HUES64 (cell line): ENCODE results near the gene ANG.
"Not testable (repeated sequence)": the region's sequence is repeated elsewhere in the genome, so short reads cannot be mapped to it uniquely, and the experiment has no call there.

ENCODE experiments used
- H3K27ac ChIP-seq: 2 replicates; pipeline ENCODE4 v1.7.0; 2013; ENCODE audit warnings: low read depth, low read length, inconsistent platforms
- H3K27me3 ChIP-seq: 2 replicates; pipeline ENCODE4 v1.6.1; 2013; ENCODE audit warnings: mild to moderate bottlenecking, low read length; ENCODE audit not compliant: insufficient read depth
- H3K36me3 ChIP-seq: 2 replicates; pipeline ENCODE4 v1.6.1; 2013; ENCODE audit warnings: mild to moderate bottlenecking, low read length; ENCODE audit not compliant: insufficient read depth
- H3K4me1 ChIP-seq: 2 replicates; pipeline ENCODE4 v1.6.1; 2013; ENCODE audit warnings: mild to moderate bottlenecking, low read length, moderate library complexity; ENCODE audit not compliant: insufficient read depth
- H3K4me3 ChIP-seq: 2 replicates; pipeline ENCODE4 v1.5.1; 2013; ENCODE audit warnings: mild to moderate bottlenecking, low read length, moderate library complexity
- H3K9ac ChIP-seq: 2 replicates; pipeline ENCODE4 v1.6.1; 2013; ENCODE audit warnings: mild to moderate bottlenecking, low read depth, low read length
- H3K9me3 ChIP-seq: 2 replicates; pipeline ENCODE4 v1.6.1; 2013; ENCODE audit warnings: low read depth, low read length; ENCODE audit not compliant: insufficient read depth
- WGBS: fragments of 150-250, 120-280 bp; methylation state at CpG from one replicate; pipeline ENCODE4 v1.1.7; 2013; ENCODE audit warnings: missing lambda C conversion rate; 5-methylcytosine and 5-hydroxymethylcytosine counted together

The ANG gene

GRCh38 chr14:20726531-20726930 lies 38.0 kb downstream of the ANG start:
- Histone ChIP-seq H3K9ac (no peak overlapping the region), H3K4me1 (no peaks in the 10 kb centered on the region), H3K27me3 (no peaks in the 10 kb centered on the region), H3K36me3 (no peaks in the 10 kb centered on the region), H3K27ac (no peak overlapping the region), H3K9me3 (no peaks in the 10 kb centered on the region), H3K4me3 (no peak overlapping the region)
- WGBS = 85% methylated on average over 1 of the region's 1 CpG

DNA sequence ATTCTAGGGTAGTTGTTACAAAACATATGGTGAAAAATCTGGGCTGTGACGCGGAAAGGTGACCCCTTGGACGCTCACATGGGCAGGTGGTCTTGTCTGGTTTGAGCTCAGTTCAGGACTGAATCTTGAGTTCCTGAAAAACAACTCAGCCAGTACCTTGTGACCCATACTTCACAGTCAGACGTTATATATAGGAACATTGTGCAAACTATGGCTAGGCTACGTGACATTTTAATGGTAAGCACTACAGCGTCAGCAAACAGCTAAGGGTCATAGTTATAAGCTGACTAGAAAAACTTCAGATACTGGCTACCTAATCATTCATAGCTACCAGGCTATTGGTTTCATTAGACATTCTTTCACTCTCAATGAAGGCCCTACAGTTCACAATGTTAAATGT lies 42.3 kb downstream of the ANG start:
- Histone ChIP-seq H3K27ac (no peak overlapping the region), H3K36me3 (no peaks in the 10 kb centered on the region), H3K9ac (no peak overlapping the region), H3K27me3 (no peaks in the 10 kb centered on the region), H3K9me3 (no peaks in the 10 kb centered on the region), H3K4me3 (no peak overlapping the region), H3K4me1 (peaks cover 5% of the 10 kb centered on the region; the same call in 1 of the 2 replicates)
- WGBS = 61% methylated on average over 6 of the region's 6 CpGs

- no peaks in the 10 kb centered on the region for H3K9me3 ChIP-seq
- no peaks in the 10 kb centered on the region for H3K27me3 ChIP-seq
- no peaks in the 10 kb centered on the region for H3K36me3 ChIP-seq
- peaks cover 5% of the 10 kb centered on the region; the same call in 1 of the 2 replicates for H3K4me1 ChIP-seq
- no peak overlapping the region for H3K9ac ChIP-seq
- H3K4me3 ChIP-seq = no peak overlapping the region
- 87% methylated on average over 5 of the region's 5 CpGs for WGBS
- no peak overlapping the region for H3K27ac ChIP-seq
These were observed 43.9 kb downstream of the ANG start for GRCh38 chr14:20732477-20732876.

GRCh38 chr14:20732979-20733635 lies 44.5 kb downstream of the ANG start:
- no peak overlapping the region for H3K9ac ChIP-seq
- no peaks in the 10 kb centered on the region for H3K36me3 ChIP-seq
- H3K27me3 ChIP-seq = no peaks in the 10 kb centered on the region
- H3K27ac ChIP-seq = no peak overlapping the region
- 72% methylated on average over 6 of the region's 6 CpGs for WGBS
- peaks cover 5% of the 10 kb centered on the region; the same call in 1 of the 2 replicates for H3K4me1 ChIP-seq
- H3K4me3 ChIP-seq = no peak overlapping the region
- H3K9me3 ChIP-seq = no peaks in the 10 kb centered on the region

- WGBS = 75% methylated on average over 6 of the region's 6 CpGs
- H3K27ac ChIP-seq = no peak overlapping the region
- H3K9me3 ChIP-seq = no peaks in the 10 kb centered on the region
These were observed 45.3 kb downstream of the ANG start for GRCh38 chr14:20733684-20734429.

DNA sequence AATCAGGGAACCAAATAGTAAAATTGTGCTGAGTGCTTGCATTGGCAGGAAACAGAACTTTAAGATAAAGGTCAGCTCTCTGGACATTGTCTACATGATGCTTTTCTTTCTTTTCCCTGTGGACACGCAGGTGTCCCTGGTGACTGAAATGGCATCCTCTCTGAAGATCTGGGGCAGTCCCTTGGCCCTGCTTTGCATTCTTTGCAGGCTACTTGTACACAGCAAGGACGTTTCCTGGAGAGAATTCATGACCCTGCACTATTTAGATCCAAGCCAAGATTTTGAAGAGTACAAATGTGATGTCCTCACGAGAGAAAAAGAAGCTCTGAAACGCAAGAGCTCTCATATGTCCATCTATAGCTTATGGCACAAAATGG lies 45.9 kb downstream of the ANG start:
- no peak overlapping the region for H3K27ac ChIP-seq
- no peaks in the 10 kb centered on the region for H3K9me3 ChIP-seq
- 68% methylated on average over 4 of the region's 4 CpGs for WGBS
- no peaks in the 10 kb centered on the region for H3K36me3 ChIP-seq
- H3K4me3 ChIP-seq = no peak overlapping the region
- no peaks in the 10 kb centered on the region for H3K27me3 ChIP-seq
- peaks cover 5% of the 10 kb centered on the region; the same call in 1 of the 2 replicates for H3K4me1 ChIP-seq
- no peak overlapping the region for H3K9ac ChIP-seq

More at GRCh38 chr14:20733684-20734429, 45.3 kb downstream of the ANG start:
- Histone ChIP-seq H3K4me3 (no peak overlapping the region), H3K4me1 (peaks cover 5% of the 10 kb centered on the region; the same call in 1 of the 2 replicates), H3K9ac (no peak overlapping the region), H3K27me3 (no peaks in the 10 kb centered on the region), H3K36me3 (no peaks in the 10 kb centered on the region)

DNA sequence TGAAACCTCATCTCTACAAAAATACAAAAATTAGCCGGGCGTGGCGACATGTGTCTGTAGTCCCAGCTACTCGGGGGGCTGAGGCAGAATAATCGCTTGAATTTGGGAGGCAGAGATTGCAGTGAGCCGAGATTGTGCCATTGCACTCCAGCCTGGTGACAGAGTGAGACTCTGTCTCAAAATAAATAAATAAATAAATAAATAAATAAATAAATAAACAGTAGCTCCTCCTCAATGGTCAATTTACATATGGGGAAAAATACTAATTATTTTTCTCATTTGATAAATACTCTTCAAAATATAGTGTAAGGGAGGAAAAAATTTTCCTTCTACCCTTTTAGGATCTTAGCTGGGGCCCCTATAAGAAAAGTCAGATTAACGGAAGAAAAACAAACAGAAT lies 49.7 kb downstream of the ANG start:
- H3K36me3 ChIP-seq, H3K4me1 ChIP-seq, H3K9me3 ChIP-seq, H3K27me3 ChIP-seq, H3K9ac ChIP-seq, H3K27ac ChIP-seq, H3K4me3 ChIP-seq: not testable (repeated sequence)
- whole genome bisulfite sequencing = 88% methylated on average over 7 of the region's 7 CpGs

DNA sequence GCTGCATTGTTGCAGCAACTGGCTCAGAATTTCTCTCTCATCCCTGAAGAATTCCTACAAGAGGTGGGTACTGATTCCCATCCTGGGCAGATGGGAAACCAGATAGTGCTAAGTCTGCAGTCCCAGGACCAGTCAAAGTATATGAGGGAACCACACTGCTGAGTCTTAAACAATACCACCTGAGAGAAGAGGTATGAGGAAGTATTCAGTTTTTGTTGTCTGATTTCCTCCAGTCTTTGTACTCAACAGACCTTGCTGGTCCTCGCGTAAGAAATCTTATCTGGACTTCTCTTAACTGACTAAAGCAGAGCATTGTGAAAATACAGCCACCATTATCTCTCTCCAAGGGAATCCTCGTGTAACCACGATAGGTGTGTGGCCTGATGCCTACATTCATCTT lies 53.6 kb downstream of the ANG start:
- no peak overlapping the region for H3K4me3 ChIP-seq
- H3K9ac ChIP-seq = no peak overlapping the region
- no peaks in the 10 kb centered on the region for H3K4me1 ChIP-seq
- no peaks in the 10 kb centered on the region for H3K36me3 ChIP-seq
- no peak overlapping the region for H3K27ac ChIP-seq
- 96% methylated on average over 4 of the region's 4 CpGs for WGBS
- no peaks in the 10 kb centered on the region for H3K9me3 ChIP-seq
- no peaks in the 10 kb centered on the region for H3K27me3 ChIP-seq

GRCh38 chr14:20743556-20743955 lies 55.0 kb downstream of the ANG start:
- Histone ChIP-seq H3K27me3 (no peaks in the 10 kb centered on the region), H3K4me3 (no peak overlapping the region), H3K36me3 (no peaks in the 10 kb centered on the region), H3K4me1 (no peaks in the 10 kb centered on the region), H3K27ac (no peak overlapping the region), H3K9me3 (no peaks in the 10 kb centered on the region), H3K9ac (no peak overlapping the region)
- 87% methylated on average over 2 of the region's 2 CpGs for WGBS
